Measurements from ENCODE around the gene ZXDB.
"Not testable (repeated sequence)": the region's sequence is repeated elsewhere in the genome, so short reads cannot be mapped to it uniquely, and the experiment has no call there.

ZXDB gene

GRCh38 chrX:57595381-57595811 is 3.6 kb downstream of the ZXDB start:
- H3K4me3 ChIP-seq = no peak overlapping the region
- H3K4me1 ChIP-seq = peaks cover 8 to 32% (median 23%) of the 10 kb centered on the region in 10 experiments; a peak in 19 of 20 replicates
- no peak for TF ChIP-seq Cebpa-rat (IDR thresholded peaks at IDR 0.05)
- H4K20me1 ChIP-seq = peaks cover 0 to 35% (median 15%) of the 10 kb centered on the region in 11 experiments; a peak in 14 of 22 replicates
- H3K27me3 ChIP-seq = peaks cover 42 to 70% (median 62%) of the 10 kb centered on the region in 11 experiments
- no peak overlapping the region for H3K27ac ChIP-seq
- no peaks in the 10 kb centered on the region for H3K9me3 ChIP-seq (replicated peaks in 1 of 11)
- peak overlapping the region in 10 of 11 experiments; percentile 2 to 45 (median 31); a peak in 14 of 22 replicates for H3K4me2 ChIP-seq
- no peak overlapping the region for H3K9ac ChIP-seq
- H3K36me3 ChIP-seq = peaks cover 0 to 10% (median 0%) of the 10 kb centered on the region in 11 experiments; a peak in 1 of 22 replicates

GRCh38 chrX:57596109-57596508 is 4.3 kb downstream of the ZXDB start:
- H3K9me3 ChIP-seq (replicated peaks in 1 of 11) = no peaks in the 10 kb centered on the region
- H3K4me3 ChIP-seq = no peak overlapping the region
- peaks cover 42 to 71% (median 65%) of the 10 kb centered on the region in 11 experiments for H3K27me3 ChIP-seq
- no peak for TF ChIP-seq Cebpa-rat (IDR thresholded peaks at IDR 0.05)
- H3K36me3 ChIP-seq = peaks cover 0 to 10% (median 0%) of the 10 kb centered on the region in 11 experiments; a peak in 1 of 22 replicates
- H3K27ac ChIP-seq = no peak overlapping the region
- H3K4me1 ChIP-seq = peaks cover 2 to 27% (median 17%) of the 10 kb centered on the region in 10 experiments; a peak in 19 of 20 replicates
- H3K9ac ChIP-seq = no peak overlapping the region
- peaks cover 0 to 35% (median 15%) of the 10 kb centered on the region in 11 experiments; a peak in 14 of 22 replicates for H4K20me1 ChIP-seq
- peak overlapping the region in 9 of 11 experiments; percentile 2 to 45 (median 26); a peak in 11 of 22 replicates for H3K4me2 ChIP-seq

- no peaks in the 10 kb centered on the region for H3K9me3 ChIP-seq (replicated peaks in 1 of 11)
- H3K27ac ChIP-seq = no peak overlapping the region
- peaks cover 0 to 35% (median 15%) of the 10 kb centered on the region in 11 experiments; a peak in 14 of 22 replicates for H4K20me1 ChIP-seq
- TF ChIP-seq Cebpa-rat (IDR thresholded peaks at IDR 0.05) = no peak
- H3K9ac ChIP-seq = no peak overlapping the region
- H3K4me2 ChIP-seq = peak overlapping the region in 5 of 11 experiments; percentile 2 to 45 (median 39); a peak in 6 of 22 replicates
- H3K4me3 ChIP-seq = no peak overlapping the region
- H3K27me3 ChIP-seq = peaks cover 42 to 75% (median 68%) of the 10 kb centered on the region in 11 experiments
- peaks cover 0 to 25% (median 14%) of the 10 kb centered on the region in 10 experiments; a peak in 12 of 20 replicates for H3K4me1 ChIP-seq
- peaks cover 0 to 10% (median 0%) of the 10 kb centered on the region in 11 experiments; a peak in 1 of 22 replicates for H3K36me3 ChIP-seq
Observed at GRCh38 chrX:57596516-57596915, 4.7 kb downstream of the ZXDB start.

GRCh38 chrX:57607295-57608187 is 15.7 kb downstream of the ZXDB start:
- H3K27ac ChIP-seq = no peak overlapping the region
- peaks cover 0 to 8% (median 0%) of the 10 kb centered on the region in 11 experiments; a peak in 2 of 22 replicates for H4K20me1 ChIP-seq
- H3K4me1 ChIP-seq = no peaks in the 10 kb centered on the region
- H3K36me3 ChIP-seq = no peaks in the 10 kb centered on the region
- H3K27me3 ChIP-seq = peaks cover 27 to 61% (median 56%) of the 10 kb centered on the region in 11 experiments
- peaks cover 0 to 14% (median 4%) of the 10 kb centered on the region in 11 experiments; a peak in 7 of 22 replicates for H3K9me3 ChIP-seq (replicated peaks in 1 of 11)
- no peak overlapping the region for H3K4me3 ChIP-seq
- H3K9ac ChIP-seq = no peak overlapping the region
- H3K4me2 ChIP-seq = no peak overlapping the region
- no peak for TF ChIP-seq Cebpa-rat (IDR thresholded peaks at IDR 0.05)

GRCh38 chrX:57613351-57613750 is 21.5 kb downstream of the ZXDB start:
- not testable (repeated sequence) for H4K20me1 ChIP-seq, H3K4me1 ChIP-seq, H3K9ac ChIP-seq, H3K36me3 ChIP-seq, H3K4me2 ChIP-seq, H3K27ac ChIP-seq, H3K4me3 ChIP-seq
- Histone ChIP-seq H3K27me3 (peaks cover 30 to 56% (median 53%) of the 10 kb centered on the region in 11 experiments), H3K9me3 (replicated peaks in 1 of 11) (peaks cover 4 to 25% (median 15%) of the 10 kb centered on the region in 11 experiments; a peak in 14 of 22 replicates)

- H3K36me3 ChIP-seq, H3K9ac ChIP-seq, H3K4me2 ChIP-seq, H3K27ac ChIP-seq, H4K20me1 ChIP-seq, H3K4me3 ChIP-seq, H3K4me1 ChIP-seq: not testable (repeated sequence)
- Histone ChIP-seq H3K27me3 (peaks cover 0 to 27% (median 15%) of the 10 kb centered on the region in 11 experiments; a peak in 18 of 22 replicates), H3K9me3 (replicated peaks in 1 of 11) (peaks cover 14 to 36% (median 24%) of the 10 kb centered on the region in 11 experiments)
Observed at GRCh38 chrX:57629438-57629837, 37.6 kb downstream of the ZXDB start.

- Histone ChIP-seq H3K9me3 (replicated peaks in 1 of 11) (peaks cover 4 to 15% (median 10%) of the 10 kb centered on the region in 11 experiments; a peak in 11 of 22 replicates), H3K27me3 (peaks cover 10 to 71% (median 44%) of the 10 kb centered on the region in 11 experiments; a peak in 21 of 22 replicates), H4K20me1 (no peaks in the 10 kb centered on the region), H3K4me3 (no peak overlapping the region), H3K27ac (no peak overlapping the region), H3K4me1 (no peaks in the 10 kb centered on the region), H3K4me2 (no peak overlapping the region), H3K9ac (no peak overlapping the region), H3K36me3 (no peaks in the 10 kb centered on the region)
- no peak for TF ChIP-seq Cebpa-rat (IDR thresholded peaks at IDR 0.05)
Observed at GRCh38 chrX:57640674-57641016, 48.8 kb downstream of the ZXDB start.

GRCh38 chrX:57641338-57641737 is 49.5 kb downstream of the ZXDB start:
- no peak overlapping the region for H3K9ac ChIP-seq
- H3K9me3 ChIP-seq (replicated peaks in 1 of 11) = peaks cover 4 to 15% (median 10%) of the 10 kb centered on the region in 11 experiments; a peak in 11 of 22 replicates
- H3K27ac ChIP-seq = no peak overlapping the region
- no peaks in the 10 kb centered on the region for H4K20me1 ChIP-seq
- H3K4me3 ChIP-seq = no peak overlapping the region
- no peak overlapping the region for H3K4me2 ChIP-seq
- TF ChIP-seq Cebpa-rat (IDR thresholded peaks at IDR 0.05) = no peak
- no peaks in the 10 kb centered on the region for H3K36me3 ChIP-seq
- no peaks in the 10 kb centered on the region for H3K4me1 ChIP-seq
- peaks cover 10 to 68% (median 41%) of the 10 kb centered on the region in 11 experiments; a peak in 21 of 22 replicates for H3K27me3 ChIP-seq

GRCh38 chrX:57643698-57644097 is 51.9 kb downstream of the ZXDB start:
- Histone ChIP-seq H3K27me3 (peaks cover 10 to 72% (median 38%) of the 10 kb centered on the region in 11 experiments; a peak in 21 of 22 replicates), H4K20me1 (no peaks in the 10 kb centered on the region), H3K9me3 (replicated peaks in 1 of 11) (peaks cover 4 to 15% (median 10%) of the 10 kb centered on the region in 11 experiments; a peak in 11 of 22 replicates), H3K27ac (no peak overlapping the region), H3K36me3 (no peaks in the 10 kb centered on the region), H3K9ac (no peak overlapping the region), H3K4me1 (0 out of 20 replicates have a peak, but pooled peaks cover 0 to 2% (median 0%) of the 10 kb centered on the region in 10 experiments), H3K4me2 (no peak overlapping the region), H3K4me3 (no peak overlapping the region)
- no peak for TF ChIP-seq Cebpa-rat (IDR thresholded peaks at IDR 0.05)

All from BLaER1 treated with 17β-estradiol and CSF1 and Interleukin-3, amounts not matched to agents 10 nM and 100 nM (cell line).